HepG2 (cell line): ENCODE results near the gene CCNH. TPM values are rescaled to one million over a fixed set of nuclear protein-coding genes. Genes with fewer than 3 reads are reported as not detected.

ENCODE experiments used
- ATAC-seq: fragments of 200-7000 bp; cut with Tn5 transposase; 3 replicates; pipeline ENCODE4 v1.9.1; 2020; ENCODE audit warnings: mild to moderate bottlenecking, moderate library complexity
- BruUV-seq: library from RNA; stranded (reverse); fragments of 400-500 nt; replicated peaks from 2 replicates; lab custom pipeline; 2021; lab: Mats Ljungman, UMichigan
- CTCF ChIA-PET: fragments of 300-600 bp; formaldehyde crosslinking; extraction: SDS; loops from one replicate; lab custom pipeline; 2021; ENCODE audit warnings: low total read pairs, inconsistent platforms, low intra/inter-chr PET ratio; lab: Yijun Ruan, JAX
- POLR2A ChIA-PET: fragments of 350-600 bp; sonication (Branson Sonifier 250); formaldehyde crosslinking; loops from one replicate; lab custom pipeline; 2020; ENCODE audit warnings: antibody characterized with exemption, inconsistent platforms; lab: Yijun Ruan, JAX
- DNase-seq: peaks from one replicate; pipeline ENCODE4 v3.0.0-alpha.2; 2015; ENCODE audit warnings: low spot score
- FAIRE-seq: peaks from 3 replicates; lab custom pipeline; 2011; peaks lifted over from hg19 to GRCh38; lab: Jason Lieb, UNC
- H2AFZ ChIP-seq: one replicate; pipeline ENCODE4 v1.6.1; 2011; ENCODE audit warnings: low read length, inconsistent platforms
- H3K27ac ChIP-seq: fragments of 300-600 bp; 3 replicates; pipeline ENCODE4 v1.8.0; 2011; ENCODE audit warnings: mixed run types, mild to moderate bottlenecking, mixed read lengths, low read length, inconsistent platforms; ENCODE audit not compliant: insufficient read depth; ENCODE audit errors: extremely low read length
- H3K27me3 ChIP-seq, 2 experiments: fragments of 200-600 bp in 1 of 2; 2 replicates in 1 of 2; 3 replicates in 1 of 2; pipeline versions ENCODE4 v1.6.0 to v1.8.0; 2011; ENCODE audit warnings: low read length in 2 of 2, mild to moderate bottlenecking in 2 of 2, moderate library complexity in 2 of 2, inconsistent platforms in 1 of 2; ENCODE audit not compliant: insufficient read depth in 2 of 2, control insufficient read depth in 1 of 2
- H3K36me3 ChIP-seq, 2 experiments: fragments of 200-600 bp in 1 of 2; replicated peaks in 1 of 2; 2 replicates in 1 of 2; 3 replicates in 1 of 2; pipeline versions ENCODE4 v1.5.1 to v1.8.0; 2011; ENCODE audit warnings: low read length in 2 of 2, inconsistent platforms in 1 of 2; ENCODE audit not compliant: insufficient read depth in 2 of 2, control insufficient read depth in 1 of 2
- H3K4me1 ChIP-seq: 2 replicates; pipeline ENCODE4 v1.5.1; 2012; ENCODE audit warnings: low read length, inconsistent platforms; ENCODE audit not compliant: insufficient read depth
- H3K4me2 ChIP-seq: 2 replicates; pipeline ENCODE4 v1.6.0; 2011; ENCODE audit warnings: low read depth, low read length, inconsistent platforms
- H3K4me3 ChIP-seq, 3 experiments: fragments of 200-600 bp in 1 of 3; sonication (generic), shearing (Covaris generic) in 1 of 3; replicated peaks in 1 of 3; 2 replicates each; pipeline ENCODE4 v1.5.1; 2011 to 2016; ENCODE audit warnings: low read length in 3 of 3, inconsistent platforms in 2 of 3, low read depth in 2 of 3, mild to moderate bottlenecking in 2 of 3, control low read depth in 1 of 3, mixed read lengths in 1 of 3; ENCODE audit not compliant: insufficient read depth in 1 of 3
- H3K79me2 ChIP-seq: one replicate; pipeline ENCODE4 v1.6.1; 2011; ENCODE audit warnings: low read length, inconsistent platforms; ENCODE audit not compliant: insufficient read depth
- H3K9ac ChIP-seq: 2 replicates; pipeline ENCODE4 v1.6.0; 2011; ENCODE audit warnings: mild to moderate bottlenecking, low read depth, low read length, inconsistent platforms; ENCODE audit not compliant: insufficient read depth
- H3K9me3 ChIP-seq: 2 replicates; pipeline ENCODE4 v1.5.1; 2012; ENCODE audit warnings: mild to moderate bottlenecking, low read length
- H4K20me1 ChIP-seq: 2 replicates; pipeline ENCODE4 v1.6.0; 2011; ENCODE audit warnings: inconsistent platforms, mild to moderate bottlenecking, low read length, moderate library complexity; ENCODE audit not compliant: insufficient read depth
- AGO2 ChIP-seq: fragments of 200-400 bp; formaldehyde crosslinking; optimal IDR thresholded peaks from 2 replicates; pipeline ENCODE3; 2017; ENCODE audit warnings: mild to moderate bottlenecking, low read depth, low read length, moderate library complexity
- ARID4A ChIP-seq: sonication (generic); formaldehyde crosslinking; IDR thresholded peaks from 2 replicates; pipeline ENCODE4 v1.5.0; 2020; ENCODE audit warnings: mild to moderate bottlenecking, missing genetic modification reagents, borderline replicate concordance
- ISL2 ChIP-seq: sonication (generic); formaldehyde crosslinking; IDR thresholded peaks from 2 replicates; pipeline ENCODE4 v1.5.0; 2020; ENCODE audit warnings: missing genetic modification reagents
- MBNL3 ChIP-seq: fragments of 250-450 bp; sonication (Bioruptor Pico); conservative IDR thresholded peaks from 2 replicates; pipeline ENCODE4 v1.8.0; 2022; ENCODE audit warnings: mild to moderate bottlenecking, inconsistent platforms
- RBM22 ChIP-seq: fragments of 200-400 bp; formaldehyde crosslinking; optimal IDR thresholded peaks from 2 replicates; pipeline ENCODE3; 2017; ENCODE audit warnings: mild to moderate bottlenecking, low read length, moderate library complexity
- SAFB2 ChIP-seq: sonication (generic); formaldehyde crosslinking; IDR thresholded peaks from 2 replicates; pipeline ENCODE4 v1.5.1; 2020; ENCODE audit warnings: missing genetic modification reagents, low read depth, mild to moderate bottlenecking, borderline replicate concordance
- SMARCE1 ChIP-seq: fragments of 450-650 bp; IDR thresholded peaks from 2 replicates; pipeline ENCODE4 v1.6.1; 2017; ENCODE audit warnings: borderline replicate concordance
- ZNF367 ChIP-seq: sonication (generic); formaldehyde crosslinking; IDR thresholded peaks from 2 replicates; pipeline ENCODE4 v1.4.0; 2020; ENCODE audit warnings: missing genetic modification reagents, borderline replicate concordance
- WGBS: methylation state at CpG from one replicate; pipeline ENCODE4 v1.1.6; 2017; ENCODE audit warnings: low lambda C conversion rate; 5-methylcytosine and 5-hydroxymethylcytosine counted together
- in situ Hi-C: cut with HindIII; loops from 2 replicates; pipeline ENCODE4 v1.10.0; 2017; ENCODE audit warnings: low pct_unique_long_range_greater_than_20kb; ENCODE audit not compliant: extremely low pct_ligation_motif_present
- intact Hi-C: fragments of 100-400 bp; cut with micrococcal nuclease; formaldehyde crosslinking; loops from one replicate; pipeline ENCODE4 v1.10.0; 2022; ENCODE audit not compliant: unreplicated experiment
- polyA plus RNA-seq, 8 experiments: library from polyadenylated mRNA; depleted of rRNA in 3 of 8; stranded (reverse) in 7 of 8; unstranded in 1 of 8; fragments of >200 nt; fragmentation: Illumina TruSeq in 4 of 8; extraction: Trizol in 4 of 8; gene quantifications; 2 replicates each; pipeline versions ENCODE4 v1.2.1 to v1.2.3, GENCODE V29; 2011 to 2016; ENCODE audit warnings: low read depth in 4 of 8, missing spikeins in 1 of 8, mixed read lengths in 1 of 8; ENCODE audit not compliant: insufficient read depth in 1 of 8
- total RNA-seq, 5 experiments: library from RNA; depleted of rRNA; stranded (reverse); fragments of >200 nt; fragmentation: Illumina TruSeq; extraction: Trizol; gene quantifications; 2 replicates each; pipeline ENCODE4 v1.2.3, GENCODE V29; 2016; ENCODE audit warnings: low read depth in 1 of 5
- TF ChIP-seq, protein P1 (sequence below): sonication (generic); formaldehyde crosslinking; IDR thresholded peaks from 2 replicates; pipeline ENCODE4 v1.5.0; 2020; ENCODE audit warnings: mild to moderate bottlenecking, missing genetic modification reagents
- TF ChIP-seq, protein P2 (sequence below): sonication (generic); formaldehyde crosslinking; IDR thresholded peaks from 2 replicates; pipeline ENCODE4 v1.5.0; 2020; ENCODE audit warnings: mild to moderate bottlenecking, missing genetic modification reagents

The CCNH gene
- total and polyA plus RNA-seq, 2 of the 13 experiments (the other 11 are each of a cell fraction or from before 2014, with no cell fraction given), result 42.5 to 94.3 TPM

DNA sequence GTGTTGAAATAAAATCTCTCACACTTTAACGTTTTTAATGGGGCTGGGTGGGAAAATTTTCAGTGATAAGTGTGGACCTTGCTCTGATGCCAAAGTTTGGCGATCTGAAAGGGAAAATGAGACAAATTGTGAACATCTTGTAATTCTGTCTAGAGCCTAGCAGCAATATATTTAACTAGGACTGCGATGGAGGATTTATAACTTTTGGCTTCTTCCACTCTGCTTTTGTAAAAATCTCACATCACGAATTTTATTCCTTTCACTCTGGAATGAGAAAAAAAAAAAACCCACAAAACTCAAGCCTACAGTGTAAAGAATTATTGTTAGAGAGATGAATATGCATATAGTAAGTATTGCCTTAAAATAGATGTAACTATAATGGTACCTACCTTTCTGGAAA, 19.9 kb downstream of the CCNH start (continued):
- TF ChIP-seq, protein P1, sequence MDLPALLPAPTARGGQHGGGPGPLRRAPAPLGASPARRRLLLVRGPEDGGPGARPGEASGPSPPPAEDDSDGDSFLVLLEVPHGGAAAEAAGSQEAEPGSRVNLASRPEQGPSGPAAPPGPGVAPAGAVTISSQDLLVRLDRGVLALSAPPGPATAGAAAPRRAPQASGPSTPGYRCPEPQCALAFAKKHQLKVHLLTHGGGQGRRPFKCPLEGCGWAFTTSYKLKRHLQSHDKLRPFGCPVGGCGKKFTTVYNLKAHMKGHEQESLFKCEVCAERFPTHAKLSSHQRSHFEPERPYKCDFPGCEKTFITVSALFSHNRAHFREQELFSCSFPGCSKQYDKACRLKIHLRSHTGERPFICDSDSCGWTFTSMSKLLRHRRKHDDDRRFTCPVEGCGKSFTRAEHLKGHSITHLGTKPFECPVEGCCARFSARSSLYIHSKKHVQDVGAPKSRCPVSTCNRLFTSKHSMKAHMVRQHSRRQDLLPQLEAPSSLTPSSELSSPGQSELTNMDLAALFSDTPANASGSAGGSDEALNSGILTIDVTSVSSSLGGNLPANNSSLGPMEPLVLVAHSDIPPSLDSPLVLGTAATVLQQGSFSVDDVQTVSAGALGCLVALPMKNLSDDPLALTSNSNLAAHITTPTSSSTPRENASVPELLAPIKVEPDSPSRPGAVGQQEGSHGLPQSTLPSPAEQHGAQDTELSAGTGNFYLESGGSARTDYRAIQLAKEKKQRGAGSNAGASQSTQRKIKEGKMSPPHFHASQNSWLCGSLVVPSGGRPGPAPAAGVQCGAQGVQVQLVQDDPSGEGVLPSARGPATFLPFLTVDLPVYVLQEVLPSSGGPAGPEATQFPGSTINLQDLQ, result no peak
- TF ChIP-seq SAFB2 (CRISPR knock-in tag) (no peak), ZNF367 (CRISPR knock-in tag) (no peak), MBNL3 (CRISPR knock-in tag) (no peak)
- TF ChIP-seq, all 625 proteins: peak for 0

DNA sequence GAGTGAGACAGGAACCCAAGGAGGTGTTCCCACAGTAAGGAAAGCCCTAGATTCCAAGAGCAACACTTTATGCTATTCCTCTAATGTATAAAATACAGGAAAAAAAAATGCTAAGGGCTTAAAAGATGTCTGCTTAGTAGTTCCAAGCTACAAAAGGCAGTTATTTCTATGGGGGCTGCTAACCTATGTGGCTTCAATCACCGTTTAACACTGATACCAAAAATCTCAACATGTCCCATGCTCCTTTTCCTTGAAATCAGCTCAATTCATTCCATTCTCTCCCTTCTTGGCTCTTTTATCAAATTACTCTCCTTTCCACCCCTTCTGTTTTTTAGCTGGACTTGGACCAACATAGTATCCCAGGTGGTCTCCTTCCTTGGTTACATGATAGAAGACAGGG, 20.6 kb downstream of the CCNH start:
- H3K9ac ChIP-seq, result no peak overlapping the region
- DNase-seq (no peak), ATAC-seq (no peak), FAIRE-seq (no peak)
- H3K9me3 ChIP-seq, result no peaks in the 10 kb centered on the region
- ChIA-PET CTCF (no interaction called here), POLR2A (no interaction called here)
- peaks cover 4% of the 10 kb centered on the region; the same call in 1 of the 2 replicates for H3K4me1 ChIP-seq
- no peak overlapping the region for H3K4me3 ChIP-seq
- H3K4me2 ChIP-seq, result no peak overlapping the region
- intact Hi-C loops, result no loop called here
- H2AFZ ChIP-seq, result no peak overlapping the region
- H3K27ac ChIP-seq, result no peak overlapping the region
- H3K36me3 ChIP-seq, result peaks cover 19 to 72% of the 10 kb centered on the region in 2 experiments
- 0 out of 2 replicates have a peak, but pooled peaks cover 3% of the 10 kb centered on the region for H4K20me1 ChIP-seq
- 100% methylated on average over 1 of the region's 1 CpG for WGBS
- no peak for TF ChIP-seq ISL2
- TF ChIP-seq, protein P2, sequence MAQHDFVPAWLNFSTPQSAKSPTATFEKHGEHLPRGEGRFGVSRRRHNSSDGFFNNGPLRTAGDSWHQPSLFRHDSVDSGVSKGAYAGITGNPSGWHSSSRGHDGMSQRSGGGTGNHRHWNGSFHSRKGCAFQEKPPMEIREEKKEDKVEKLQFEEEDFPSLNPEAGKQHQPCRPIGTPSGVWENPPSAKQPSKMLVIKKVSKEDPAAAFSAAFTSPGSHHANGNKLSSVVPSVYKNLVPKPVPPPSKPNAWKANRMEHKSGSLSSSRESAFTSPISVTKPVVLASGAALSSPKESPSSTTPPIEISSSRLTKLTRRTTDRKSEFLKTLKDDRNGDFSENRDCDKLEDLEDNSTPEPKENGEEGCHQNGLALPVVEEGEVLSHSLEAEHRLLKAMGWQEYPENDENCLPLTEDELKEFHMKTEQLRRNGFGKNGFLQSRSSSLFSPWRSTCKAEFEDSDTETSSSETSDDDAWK (CRISPR knock-in tag), result no peak
- peak; percentile 20 for TF ChIP-seq AGO2
- no peak for TF ChIP-seq ARID4A
- no peak for TF ChIP-seq SMARCE1
- peak; percentile 91 for TF ChIP-seq RBM22
- TF ChIP-seq, all 625 proteins: peak for 2
- in situ Hi-C loops, result no loop called here
- Histone ChIP-seq H3K27me3 (no peaks in the 10 kb centered on the region), H3K79me2 (no peaks in the 10 kb centered on the region)
- BruUV-seq, result no TSS peak
